Adrenal gland (tissue), 5 donors: ENCODE results near the gene HEPN1.

Source experiments
- CTCF ChIP-seq, 6 experiments: fragments of 450-650 bp in 4 of 6; fragments of 200-600 bp in 2 of 6; sonication (generic) in 1 of 6; IDR thresholded peaks; 1 replicate in 5 of 6; 2 replicates in 1 of 6; pipeline versions ENCODE4 v1.5.1 to v1.8.0; 2016 to 2021; ENCODE audit warnings: antibody characterized with exemption in 6 of 6, mild to moderate bottlenecking in 2 of 6, moderate library complexity in 1 of 6
- POLR2A ChIP-seq, 2 donors: fragments of 450-650 bp; IDR thresholded peaks; one replicate each; pipeline ENCODE4 v1.6.1; 2017; ENCODE audit warnings: antibody characterized with exemption in 2 of 2, mild to moderate bottlenecking in 2 of 2, moderate library complexity in 1 of 2
- donor health status: DM: no; HTN: no; CAD: no.

DNA sequence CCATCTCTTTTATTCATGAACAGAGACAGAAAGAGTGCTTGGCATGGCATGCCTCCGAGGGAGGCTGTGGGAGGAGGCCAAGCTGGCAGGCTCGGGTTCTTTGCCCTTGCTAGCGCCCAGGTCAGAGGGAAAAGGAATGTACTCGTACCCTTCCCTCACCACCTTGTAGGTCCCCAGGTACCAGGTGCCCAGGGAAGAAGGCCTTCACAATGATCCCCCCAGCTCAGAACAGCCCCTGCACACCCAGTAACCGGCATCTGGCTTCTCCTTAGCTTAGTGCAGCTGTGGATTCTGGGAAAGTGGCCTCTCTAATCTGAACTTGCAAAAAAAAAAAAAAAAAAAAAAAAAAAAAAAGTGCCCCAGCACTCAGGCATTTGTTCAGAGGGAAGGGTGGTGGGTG, 1.3 kb downstream of the HEPN1 start:
- TF ChIP-seq POLR2A (IDR thresholded peaks at IDR 0.05), result no peak
- TF ChIP-seq CTCF (IDR thresholded peaks at IDR 0.05), result no peak
